OCI-LY1 (cell line): ENCODE results near the gene DCLK1.

Experiments used
- H2AFZ ChIP-seq: fragments of 200-600 bp; sonication (generic), shearing (Covaris generic); 2 replicates; pipeline ENCODE4 v1.6.0; 2014; ENCODE audit warnings: antibody characterized with exemption, mild to moderate bottlenecking, low read length
- H3F3A ChIP-seq: fragments of 200-600 bp; sonication (generic), shearing (Covaris generic); 2 replicates; pipeline ENCODE4 v1.6.0; 2014; ENCODE audit warnings: mild to moderate bottlenecking, antibody characterized with exemption, low read length, moderate library complexity; ENCODE audit not compliant: insufficient read depth
- H3K27ac ChIP-seq: fragments of 200-600 bp; sonication (generic); 2 replicates; pipeline ENCODE4 v1.5.1; 2014; ENCODE audit warnings: low read length, mixed run types, mild to moderate bottlenecking, low read depth; ENCODE audit not compliant: poor library complexity, severe bottlenecking
- H3K27me3 ChIP-seq: fragments of 200-600 bp; sonication (generic); 2 replicates; pipeline ENCODE4 v1.6.0; 2014; ENCODE audit warnings: antibody characterized with exemption, mild to moderate bottlenecking, low read length, moderate library complexity; ENCODE audit not compliant: insufficient read depth
- H3K36me3 ChIP-seq: fragments of 200-600 bp; sonication (generic); 2 replicates; pipeline ENCODE4 v1.6.1; 2014; ENCODE audit warnings: mild to moderate bottlenecking, antibody characterized with exemption, low read length, moderate library complexity, mixed read lengths; ENCODE audit not compliant: insufficient read depth
- H3K4me1 ChIP-seq: fragments of 200-600 bp; sonication (generic); 2 replicates; pipeline ENCODE4 v1.5.1; 2014; ENCODE audit warnings: mild to moderate bottlenecking, low read length, moderate library complexity; ENCODE audit not compliant: insufficient read depth, severe bottlenecking
- H3K4me2 ChIP-seq: fragments of 200-600 bp; sonication (generic), shearing (Covaris generic); 2 replicates; pipeline ENCODE4 v1.6.1; 2014; ENCODE audit warnings: low read length
- H3K4me3 ChIP-seq: fragments of 200-600 bp; sonication (generic); 2 replicates; pipeline ENCODE4 v1.5.1; 2014; ENCODE audit warnings: low read length, low read depth, mild to moderate bottlenecking, mixed read lengths; ENCODE audit not compliant: poor library complexity, severe bottlenecking
- H3K79me2 ChIP-seq: fragments of 200-600 bp; shearing (Covaris generic); 2 replicates; pipeline ENCODE4 v1.6.1; 2016; ENCODE audit warnings: mixed run types, low read length, mixed read lengths; ENCODE audit not compliant: insufficient read depth
- H3K9ac ChIP-seq: fragments of 200-600 bp; sonication (generic), shearing (Covaris generic); 2 replicates; pipeline ENCODE4 v1.6.1; 2014; ENCODE audit warnings: mild to moderate bottlenecking, low read length, mixed read lengths
- H3K9me2 ChIP-seq: fragments of 200-600 bp; sonication (generic), shearing (Covaris generic); 2 replicates; pipeline ENCODE4 v1.6.1; 2014; ENCODE audit warnings: low read depth, mild to moderate bottlenecking, low read length, mixed read lengths
- H3K9me3 ChIP-seq: fragments of 200-600 bp; shearing (Covaris generic); 2 replicates; pipeline ENCODE4 v1.6.1; 2014; ENCODE audit warnings: low read length, mixed read lengths
- H4K20me1 ChIP-seq: fragments of 200-600 bp; sonication (generic), shearing (Covaris generic); 2 replicates; pipeline ENCODE4 v1.6.0; 2016; ENCODE audit warnings: mild to moderate bottlenecking, low read length; ENCODE audit not compliant: insufficient read depth
- CTCF ChIP-seq: fragments of 200-600 bp; sonication (generic), shearing (Covaris generic); IDR thresholded peaks from 2 replicates; pipeline ENCODE4 v1.5.1; 2017; ENCODE audit warnings: mild to moderate bottlenecking, antibody characterized with exemption, low read length, moderate library complexity, mixed read lengths
- EZH2 ChIP-seq: fragments of 200-600 bp; sonication (generic), shearing (Covaris generic); IDR thresholded peaks from 2 replicates; pipeline ENCODE4 v1.8.0; 2017; ENCODE audit warnings: borderline replicate concordance, mixed run types, mild to moderate bottlenecking, antibody characterized with exemption, low read length, moderate library complexity, mixed read lengths

The DCLK1 gene

GRCh38 chr13:35804901-35805300 lies 326.3 kb downstream of the DCLK1 start:
- H3K9me2 ChIP-seq, result no peaks in the 10 kb centered on the region
- no peaks in the 10 kb centered on the region for H3K9me3 ChIP-seq
- no peaks in the 10 kb centered on the region for H3F3A ChIP-seq
- no peak for TF ChIP-seq EZH2
- H4K20me1 ChIP-seq, result no peaks in the 10 kb centered on the region
- no peak overlapping the region for H3K4me2 ChIP-seq
- H3K4me3 ChIP-seq, result no peak overlapping the region
- H3K9ac ChIP-seq, result no peak overlapping the region
- no peaks in the 10 kb centered on the region for H3K79me2 ChIP-seq
- no peak overlapping the region for H2AFZ ChIP-seq
- H3K27ac ChIP-seq, result no peak overlapping the region
- H3K4me1 ChIP-seq, result no peaks in the 10 kb centered on the region
- no peaks in the 10 kb centered on the region for H3K27me3 ChIP-seq
- H3K36me3 ChIP-seq, result no peaks in the 10 kb centered on the region

GRCh38 chr13:35797991-35798390 lies 333.2 kb downstream of the DCLK1 start:
- H3K36me3 ChIP-seq, result no peaks in the 10 kb centered on the region
- H3K79me2 ChIP-seq, result no peaks in the 10 kb centered on the region
- no peak overlapping the region for H3K4me2 ChIP-seq
- no peak overlapping the region for H3K4me3 ChIP-seq
- H3K4me1 ChIP-seq, result no peaks in the 10 kb centered on the region
- H3K9ac ChIP-seq, result no peak overlapping the region
- no peaks in the 10 kb centered on the region for H3K9me3 ChIP-seq
- H3K27ac ChIP-seq, result no peak overlapping the region
- TF ChIP-seq EZH2, result no peak
- TF ChIP-seq CTCF, result no peak
- no peaks in the 10 kb centered on the region for H3K9me2 ChIP-seq
- H2AFZ ChIP-seq, result no peak overlapping the region
- no peaks in the 10 kb centered on the region for H3F3A ChIP-seq
- no peaks in the 10 kb centered on the region for H4K20me1 ChIP-seq
- H3K27me3 ChIP-seq, result no peaks in the 10 kb centered on the region

- H3K9ac ChIP-seq, result no peak overlapping the region
- no peaks in the 10 kb centered on the region for H3K9me3 ChIP-seq
- no peaks in the 10 kb centered on the region for H3K9me2 ChIP-seq
- no peak for TF ChIP-seq EZH2
- H3K27ac ChIP-seq, result no peak overlapping the region
- no peaks in the 10 kb centered on the region for H4K20me1 ChIP-seq
- no peaks in the 10 kb centered on the region for H3K4me1 ChIP-seq
- no peaks in the 10 kb centered on the region for H3F3A ChIP-seq
- no peak overlapping the region for H2AFZ ChIP-seq
- H3K4me3 ChIP-seq, result no peak overlapping the region
- H3K4me2 ChIP-seq, result no peak overlapping the region
- no peaks in the 10 kb centered on the region for H3K79me2 ChIP-seq
- no peaks in the 10 kb centered on the region for H3K27me3 ChIP-seq
- no peaks in the 10 kb centered on the region for H3K36me3 ChIP-seq
These were observed 333.9 kb downstream of the DCLK1 start for GRCh38 chr13:35797244-35797643.

GRCh38 chr13:35796623-35797022 lies 334.6 kb downstream of the DCLK1 start:
- no peak for TF ChIP-seq EZH2

More at GRCh38 chr13:35796623-35797022, 334.6 kb downstream of the DCLK1 start:
- Histone ChIP-seq H3K27me3 (no peaks in the 10 kb centered on the region), H3K9me3 (no peaks in the 10 kb centered on the region), H3K9ac (no peak overlapping the region), H3F3A (no peaks in the 10 kb centered on the region), H2AFZ (no peak overlapping the region), H3K4me2 (no peak overlapping the region), H3K4me1 (no peaks in the 10 kb centered on the region), H3K9me2 (no peaks in the 10 kb centered on the region), H4K20me1 (no peaks in the 10 kb centered on the region), H3K79me2 (no peaks in the 10 kb centered on the region), H3K36me3 (no peaks in the 10 kb centered on the region), H3K4me3 (no peak overlapping the region), H3K27ac (no peak overlapping the region)
